ENCODE results near the gene PTMS.
"Not testable (repeated sequence)": the region's sequence is repeated elsewhere in the genome, so short reads cannot be mapped to it uniquely, and the experiment has no call there.

DNA sequence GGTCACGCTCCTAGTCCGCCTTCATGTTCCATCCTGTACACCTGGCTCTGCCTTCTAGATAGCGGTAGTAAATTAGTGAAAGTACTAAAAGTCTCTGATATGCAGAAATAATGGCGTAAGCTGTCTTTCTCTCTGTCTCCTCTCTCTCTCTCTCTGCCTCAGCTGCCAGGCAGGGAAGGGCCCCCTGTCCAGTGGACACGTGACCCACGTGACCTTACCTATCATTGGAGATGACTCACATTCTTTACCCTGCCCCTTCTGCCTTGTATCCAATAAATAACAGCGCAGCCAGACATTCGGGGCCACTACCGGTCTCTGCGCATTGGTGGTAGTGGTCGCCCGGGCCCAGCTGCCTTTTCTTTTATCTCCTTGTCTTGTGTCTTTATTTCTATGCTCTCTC lies 24.1 kb upstream of the PTMS start:
- not testable (repeated sequence) for TF ChIP-seq POLR2A (IDR thresholded peaks at IDR 0.05; ENCODE audit: insufficient read depth in 1 of 2, low read depth in 2 of 2, low read length in 2 of 2); MAFF (IDR thresholded peaks at IDR 0.05; ENCODE audit: low read depth, low read length); EZH2 (conservative IDR thresholded peaks at IDR 0.05; ENCODE audit: low read depth, low read length); ZNF354B (CRISPR knock-in tag; IDR thresholded peaks at IDR 0.05); HOXA7 (CRISPR knock-in tag; IDR thresholded peaks at IDR 0.05); CTCF (CRISPR knock-in tag; IDR thresholded peaks at IDR 0.05); ZFP91 (CRISPR knock-in tag; IDR thresholded peaks at IDR 0.05; ENCODE audit: borderline replicate concordance); GPN1 (CRISPR knock-in tag; IDR thresholded peaks at IDR 0.05; ENCODE audit: borderline replicate concordance); ZNF510 (CRISPR knock-in tag; IDR thresholded peaks at IDR 0.05; ENCODE audit: low read depth); POLR2AphosphoS5 (IDR thresholded peaks at IDR 0.05; ENCODE audit: low read depth, low read length); GPBP1L1 (CRISPR knock-in tag; IDR thresholded peaks at IDR 0.05); SP2 (CRISPR knock-in tag; IDR thresholded peaks at IDR 0.05)
- TF ChIP-seq, protein P1, sequence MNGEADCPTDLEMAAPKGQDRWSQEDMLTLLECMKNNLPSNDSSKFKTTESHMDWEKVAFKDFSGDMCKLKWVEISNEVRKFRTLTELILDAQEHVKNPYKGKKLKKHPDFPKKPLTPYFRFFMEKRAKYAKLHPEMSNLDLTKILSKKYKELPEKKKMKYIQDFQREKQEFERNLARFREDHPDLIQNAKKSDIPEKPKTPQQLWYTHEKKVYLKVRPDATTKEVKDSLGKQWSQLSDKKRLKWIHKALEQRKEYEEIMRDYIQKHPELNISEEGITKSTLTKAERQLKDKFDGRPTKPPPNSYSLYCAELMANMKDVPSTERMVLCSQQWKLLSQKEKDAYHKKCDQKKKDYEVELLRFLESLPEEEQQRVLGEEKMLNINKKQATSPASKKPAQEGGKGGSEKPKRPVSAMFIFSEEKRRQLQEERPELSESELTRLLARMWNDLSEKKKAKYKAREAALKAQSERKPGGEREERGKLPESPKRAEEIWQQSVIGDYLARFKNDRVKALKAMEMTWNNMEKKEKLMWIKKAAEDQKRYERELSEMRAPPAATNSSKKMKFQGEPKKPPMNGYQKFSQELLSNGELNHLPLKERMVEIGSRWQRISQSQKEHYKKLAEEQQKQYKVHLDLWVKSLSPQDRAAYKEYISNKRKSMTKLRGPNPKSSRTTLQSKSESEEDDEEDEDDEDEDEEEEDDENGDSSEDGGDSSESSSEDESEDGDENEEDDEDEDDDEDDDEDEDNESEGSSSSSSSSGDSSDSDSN (CRISPR knock-in tag; IDR thresholded peaks at IDR 0.05), result not testable (repeated sequence)

All from HepG2 (cell line).